HL-60 (cell line): ENCODE results near the gene SORD.
"Not testable (repeated sequence)": the region's sequence is repeated elsewhere in the genome, so short reads cannot be mapped to it uniquely, and the experiment has no call there.

Source experiments
- CTCF ChIP-seq: IDR thresholded peaks from one replicate; pipeline ENCODE4 v1.5.1; 2011; ENCODE audit warnings: low read length, control low read depth, inconsistent platforms; ENCODE audit not compliant: insufficient read depth
- GABPA ChIP-seq: IDR thresholded peaks from 2 replicates; pipeline ENCODE4 v1.6.1; 2012; ENCODE audit warnings: low read depth
- POLR2AphosphoS5 ChIP-seq: IDR thresholded peaks from 2 replicates; pipeline ENCODE4 v1.6.1; 2012; ENCODE audit warnings: low read depth

GRCh38 chr15:45041538-45041937, 18.5 kb downstream of the SORD start:
- not testable (repeated sequence) for TF ChIP-seq CTCF, POLR2AphosphoS5, GABPA
